Cardiac fibroblast (primary cell): ENCODE results near the gene SP4.

Source experiments
- DNase-seq, 2 donors: peaks; one replicate each; pipeline versions ENCODE4 v3.0.0 to v3.0.0-alpha.2; 2010; ENCODE audit warnings: low read depth in 2 of 2
- H3K4me3 ChIP-seq, 2 donors: replicated peaks in 1 of 2; 1 replicate in 1 of 2; 2 replicates in 1 of 2; pipeline ENCODE4 v1.5.1; 2011; ENCODE audit warnings: low read depth in 2 of 2, low read length in 2 of 2, mild to moderate bottlenecking in 2 of 2, moderate library complexity in 1 of 2
- CTCF ChIP-seq: IDR thresholded peaks from one replicate; pipeline ENCODE4 v1.5.1; 2011; ENCODE audit warnings: low read depth, mild to moderate bottlenecking, low read length, inconsistent platforms

Gene SP4

GRCh38 chr7:21486511-21486910 is 58.6 kb downstream of the SP4 start:
- TF ChIP-seq CTCF, result no peak
- no peak overlapping the region for H3K4me3 ChIP-seq
- no peak for DNase-seq

DNA sequence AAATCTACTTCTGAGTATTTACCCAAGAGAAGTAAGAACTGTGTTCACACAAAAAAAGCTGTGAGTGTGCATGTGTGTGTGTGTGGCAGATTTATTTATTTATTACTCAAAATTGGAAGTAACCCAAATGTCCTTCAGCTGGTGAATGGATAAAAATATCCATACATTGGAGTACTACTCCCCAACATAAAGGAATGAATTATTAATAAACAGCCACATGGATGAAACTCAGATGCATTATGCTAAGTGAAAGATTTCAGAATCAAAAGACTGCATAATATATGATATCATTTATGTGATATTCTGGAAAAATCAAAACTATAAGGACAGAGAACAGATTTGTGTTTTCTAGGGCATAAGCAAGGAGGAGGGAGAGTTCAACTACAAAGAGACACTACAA is 67.8 kb downstream of the SP4 start:
- DNase-seq, result no peak
- H3K4me3 ChIP-seq, result no peak overlapping the region
- TF ChIP-seq CTCF, result no peak

GRCh38 chr7:21497072-21497471 is 69.2 kb downstream of the SP4 start:
- no peak for TF ChIP-seq CTCF
- H3K4me3 ChIP-seq, result no peak overlapping the region
- peak in 1 of 2 donors; percentile 64 for DNase-seq

DNA sequence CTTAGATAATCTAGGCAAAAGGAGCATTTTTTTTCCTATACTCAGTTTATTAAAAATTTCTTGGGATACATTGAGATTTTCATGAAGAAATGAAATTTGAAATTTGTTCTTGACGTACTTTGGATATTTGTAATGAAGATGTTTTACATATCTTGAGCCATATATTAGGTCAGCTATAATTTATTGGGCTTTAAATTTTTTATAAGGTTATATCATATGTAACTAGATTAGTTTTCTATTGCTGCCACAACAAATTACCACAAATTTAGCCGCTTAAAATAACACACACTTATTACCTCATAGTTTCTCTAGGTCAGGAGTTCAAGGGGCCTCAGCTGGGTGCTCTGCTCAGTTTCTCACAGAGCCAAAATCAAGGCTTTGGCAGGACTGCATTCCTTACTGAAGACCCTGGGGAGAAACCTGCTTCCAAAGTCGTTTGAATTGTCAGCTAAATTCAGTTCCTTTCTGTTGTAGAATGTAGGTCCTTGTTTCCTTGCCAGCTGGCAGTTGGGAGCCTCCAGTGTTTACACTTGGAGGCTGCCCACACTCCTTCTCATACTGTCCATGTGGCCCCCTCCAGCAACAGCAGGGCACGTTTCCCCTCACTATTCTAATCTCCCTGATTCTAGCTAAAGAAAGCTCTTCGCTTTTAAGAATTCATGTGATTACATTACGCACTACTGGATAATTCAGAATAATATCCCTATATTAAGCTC is 72.4 kb downstream of the SP4 start:
- TF ChIP-seq CTCF, result no peak
- no peak overlapping the region for H3K4me3 ChIP-seq

GRCh38 chr7:21504021-21504420 is 76.1 kb downstream of the SP4 start:
- no peak for TF ChIP-seq CTCF
- no peak overlapping the region for H3K4me3 ChIP-seq
- DNase-seq, result no peak

More for the DNA sequence above, 72.4 kb downstream of the SP4 start:
- peak in 1 of 2 donors; percentile 8 for DNase-seq

DNA sequence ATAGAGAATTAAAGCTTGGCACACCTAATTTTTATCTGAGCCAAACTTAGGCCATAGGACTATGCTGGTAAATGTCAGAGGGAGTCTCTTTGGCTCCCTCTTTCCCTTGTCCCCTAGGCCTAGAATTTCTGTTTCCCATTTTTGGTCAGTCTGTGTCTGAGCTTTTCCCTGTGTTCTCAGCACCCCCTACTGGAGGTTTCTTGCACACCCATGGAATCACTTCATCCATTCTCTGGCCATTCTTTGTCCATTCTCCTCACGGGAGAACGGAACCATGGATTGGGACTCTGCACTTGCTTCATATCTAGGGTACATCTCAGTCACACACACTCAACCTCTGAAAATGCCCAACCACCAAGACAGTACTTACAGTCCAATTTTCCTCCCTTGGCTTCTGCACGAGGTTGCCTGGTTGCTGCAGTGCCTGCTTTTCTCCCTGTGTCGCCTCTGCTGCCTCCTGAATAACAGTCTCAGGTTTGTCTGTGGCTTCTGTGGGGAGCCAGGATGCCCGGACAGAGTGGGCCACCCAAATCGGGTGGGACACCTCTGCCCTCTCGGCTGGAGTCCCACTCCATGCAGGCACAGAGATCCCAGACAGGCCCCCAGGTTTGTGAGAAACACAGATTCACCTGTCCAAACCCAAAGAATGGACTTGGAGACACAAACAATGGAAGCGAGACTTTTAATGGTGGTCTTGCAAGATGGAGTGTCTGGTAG is 79.9 kb downstream of the SP4 start:
- H3K4me3 ChIP-seq, result no peak overlapping the region
- peak; percentile 79 for TF ChIP-seq CTCF
- DNase-seq, result peak; percentile 57 to 67
